LNCAP (cell line): ENCODE measurements around the gene ADAM15.
A peak's percentile ranks its signal among the peaks of the same experiment; 100 is the strongest.

Source experiments
- TF ChIP-seq, protein P1 (sequence below): fragments of 450-650 bp; IDR thresholded peaks from 2 replicates; pipeline ENCODE4 v1.5.1; 2017; ENCODE audit warnings: mild to moderate bottlenecking

ADAM15 gene

GRCh38 chr1:155081472-155082300, 30.6 kb downstream of the ADAM15 start:
- TF ChIP-seq, protein P1, sequence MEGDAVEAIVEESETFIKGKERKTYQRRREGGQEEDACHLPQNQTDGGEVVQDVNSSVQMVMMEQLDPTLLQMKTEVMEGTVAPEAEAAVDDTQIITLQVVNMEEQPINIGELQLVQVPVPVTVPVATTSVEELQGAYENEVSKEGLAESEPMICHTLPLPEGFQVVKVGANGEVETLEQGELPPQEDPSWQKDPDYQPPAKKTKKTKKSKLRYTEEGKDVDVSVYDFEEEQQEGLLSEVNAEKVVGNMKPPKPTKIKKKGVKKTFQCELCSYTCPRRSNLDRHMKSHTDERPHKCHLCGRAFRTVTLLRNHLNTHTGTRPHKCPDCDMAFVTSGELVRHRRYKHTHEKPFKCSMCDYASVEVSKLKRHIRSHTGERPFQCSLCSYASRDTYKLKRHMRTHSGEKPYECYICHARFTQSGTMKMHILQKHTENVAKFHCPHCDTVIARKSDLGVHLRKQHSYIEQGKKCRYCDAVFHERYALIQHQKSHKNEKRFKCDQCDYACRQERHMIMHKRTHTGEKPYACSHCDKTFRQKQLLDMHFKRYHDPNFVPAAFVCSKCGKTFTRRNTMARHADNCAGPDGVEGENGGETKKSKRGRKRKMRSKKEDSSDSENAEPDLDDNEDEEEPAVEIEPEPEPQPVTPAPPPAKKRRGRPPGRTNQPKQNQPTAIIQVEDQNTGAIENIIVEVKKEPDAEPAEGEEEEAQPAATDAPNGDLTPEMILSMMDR: no peak

GRCh38 chr1:155082301-155083051, 31.4 kb downstream of the ADAM15 start:
- TF ChIP-seq, protein P1: no peak

DNA sequence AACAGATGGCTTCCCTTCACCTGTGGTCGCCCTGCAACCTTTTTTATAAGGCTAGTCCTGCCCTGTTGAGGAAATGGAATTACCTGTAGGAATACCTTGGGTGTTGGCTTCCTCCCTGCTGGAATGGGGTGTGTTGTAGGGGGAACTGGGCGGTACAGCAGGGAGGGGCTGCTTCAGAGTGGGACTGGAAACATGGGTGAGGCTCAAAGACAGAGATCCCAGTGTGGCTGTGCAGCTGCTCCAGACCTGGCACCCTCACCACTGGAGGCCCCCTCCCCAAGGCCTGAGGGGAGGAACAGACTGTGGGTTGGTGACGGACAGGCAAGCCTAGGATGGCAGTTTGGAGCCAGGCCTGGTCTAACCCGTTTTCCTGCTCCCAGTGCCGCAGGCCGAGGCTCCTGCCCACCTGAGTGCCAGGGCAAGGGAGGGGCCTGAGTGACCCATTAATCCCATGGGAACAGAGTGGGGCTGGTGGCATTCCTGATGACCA, 32.0 kb downstream of the ADAM15 start:
- TF ChIP-seq, protein P1: no peak

GRCh38 chr1:155083865-155084721, 33.0 kb downstream of the ADAM15 start:
- TF ChIP-seq, protein P1: peak; percentile 27; the same call in 1 of the 2 replicates

DNA sequence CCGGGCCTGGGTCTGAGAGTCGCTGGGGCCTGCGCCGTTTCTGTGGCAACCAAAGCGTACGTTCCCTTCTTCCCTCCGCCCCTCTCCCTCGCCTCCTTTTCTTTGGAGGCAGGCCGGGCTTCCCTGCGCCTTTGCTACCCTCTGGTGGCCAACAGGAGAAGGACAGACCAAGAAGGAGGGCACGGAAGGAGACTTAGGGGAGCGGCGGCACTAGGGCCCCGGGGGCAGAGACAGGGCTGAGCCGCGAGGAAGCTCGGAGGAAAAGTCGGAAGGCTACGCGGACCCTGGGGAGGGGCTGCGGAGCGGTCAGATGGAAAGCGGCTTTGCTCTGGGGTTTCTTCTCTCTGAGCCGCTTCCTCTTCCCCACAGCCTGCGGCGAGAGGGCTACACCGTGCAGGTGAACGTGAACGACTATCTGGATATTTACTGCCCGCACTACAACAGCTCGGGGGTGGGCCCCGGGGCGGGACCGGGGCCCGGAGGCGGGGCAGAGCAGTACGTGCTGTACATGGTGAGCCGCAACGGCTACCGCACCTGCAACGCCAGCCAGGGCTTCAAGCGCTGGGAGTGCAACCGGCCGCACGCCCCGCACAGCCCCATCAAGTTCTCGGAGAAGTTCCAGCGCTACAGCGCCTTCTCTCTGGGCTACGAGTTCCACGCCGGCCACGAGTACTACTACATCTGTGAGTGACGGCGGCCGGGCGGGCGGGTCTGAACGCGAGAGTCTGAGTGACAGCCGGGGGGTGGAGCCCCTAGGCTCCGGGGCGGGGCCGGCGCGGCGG, 33.8 kb downstream of the ADAM15 start:
- TF ChIP-seq, protein P1: peak; percentile 86

DNA sequence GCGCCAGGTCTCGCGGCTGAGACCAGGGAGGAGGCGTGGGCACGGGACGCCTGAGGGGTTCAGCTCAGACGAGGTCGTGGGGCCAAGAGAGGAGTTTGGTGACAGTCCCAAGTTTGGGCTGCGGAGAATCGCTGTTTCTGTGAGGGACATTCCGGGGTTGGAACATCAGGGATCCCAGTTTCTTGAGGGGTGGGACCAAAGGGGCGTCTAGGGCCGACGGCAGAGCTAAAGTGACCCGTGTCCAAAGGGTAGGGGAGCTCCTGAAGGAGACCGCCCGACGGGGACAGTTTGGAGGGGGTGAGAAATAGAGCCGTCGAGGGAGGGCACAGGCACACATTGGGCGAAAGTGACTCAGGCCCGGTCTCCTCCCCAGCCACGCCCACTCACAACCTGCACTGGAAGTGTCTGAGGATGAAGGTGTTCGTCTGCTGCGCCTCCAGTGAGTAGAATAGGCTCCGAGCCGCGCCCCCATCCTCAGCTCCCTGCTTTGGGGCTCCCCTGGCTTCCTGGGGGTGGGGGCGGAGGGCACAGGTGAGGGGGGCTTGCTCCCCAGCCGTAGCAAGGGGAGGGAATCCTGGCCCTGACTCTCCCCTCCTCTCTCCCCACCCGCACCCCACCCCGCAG, 34.5 kb downstream of the ADAM15 start:
- TF ChIP-seq, protein P1: no peak
